CD14-positive monocyte (primary cell): ENCODE results near the gene CTNNA3. TPM values are rescaled to one million over a fixed set of nuclear protein-coding genes. Genes with fewer than 3 reads are reported as not detected.

ENCODE experiments used
- DNase-seq, 3 donors: peaks; one replicate each; pipeline ENCODE4 v3.0.0-alpha.2; 2011 to 2022
- H2AFZ ChIP-seq: 2 replicates; pipeline ENCODE4 v1.6.0; 2012; ENCODE audit warnings: mild to moderate bottlenecking, low read depth, low read length, inconsistent platforms; ENCODE audit not compliant: insufficient read depth, poor library complexity, severe bottlenecking
- H3K27ac ChIP-seq, 2 donors: 1 replicate in 1 of 2; 2 replicates in 1 of 2; pipeline ENCODE4 v1.5.1; 2012 to 2013; ENCODE audit warnings: low read length in 2 of 2, control low read depth in 1 of 2, inconsistent platforms in 1 of 2, low read depth in 1 of 2, mild to moderate bottlenecking in 1 of 2
- H3K27me3 ChIP-seq, 2 donors: one replicate each; pipeline versions ENCODE4 v1.6.0 to v1.6.1; 2011 to 2013; ENCODE audit warnings: low read length in 2 of 2; ENCODE audit not compliant: control insufficient read depth in 2 of 2, insufficient read depth in 2 of 2
- H3K36me3 ChIP-seq, 2 donors: replicated peaks in 1 of 2; 1 replicate in 1 of 2; 2 replicates in 1 of 2; pipeline versions ENCODE4 v1.5.1 to v1.6.1; 2012 to 2013; ENCODE audit warnings: low read length in 2 of 2, control low read depth in 1 of 2, inconsistent platforms in 1 of 2, mild to moderate bottlenecking in 1 of 2; ENCODE audit not compliant: insufficient read depth in 2 of 2, control insufficient read depth in 1 of 2
- H3K4me1 ChIP-seq, 2 donors: 1 replicate in 1 of 2; 2 replicates in 1 of 2; pipeline versions ENCODE4 v1.5.1 to v1.6.1; 2012 to 2013; ENCODE audit warnings: low read length in 2 of 2, control low read depth in 1 of 2, inconsistent platforms in 1 of 2, mild to moderate bottlenecking in 1 of 2, moderate library complexity in 1 of 2; ENCODE audit not compliant: insufficient read depth in 2 of 2, control insufficient read depth in 1 of 2
- H3K4me2 ChIP-seq: replicated peaks from 2 replicates; pipeline ENCODE3; 2012; ENCODE audit warnings: low read length, moderate library complexity, mild to moderate bottlenecking; ENCODE audit not compliant: poor library complexity, severe bottlenecking; ENCODE audit errors: extremely low read depth
- H3K4me3 ChIP-seq, 3 experiments: fragments of 200-600 bp in 1 of 3; sonication (generic) in 1 of 3; replicated peaks in 1 of 3; 1 replicate in 2 of 3; 2 replicates in 1 of 3; pipeline ENCODE4 v1.5.1; 2011 to 2013; ENCODE audit warnings: low read length in 3 of 3, mild to moderate bottlenecking in 3 of 3, control low read depth in 2 of 3, low read depth in 2 of 3, inconsistent platforms in 1 of 3, moderate library complexity in 1 of 3
- H3K79me2 ChIP-seq: 2 replicates; pipeline ENCODE4 v1.6.0; 2012; ENCODE audit warnings: mild to moderate bottlenecking, control low read depth, inconsistent platforms, low read length, moderate library complexity; ENCODE audit not compliant: insufficient read depth
- H3K9ac ChIP-seq: 2 replicates; pipeline ENCODE4 v1.6.0; 2017; ENCODE audit warnings: low read length, mild to moderate bottlenecking; ENCODE audit not compliant: insufficient read depth, poor library complexity, severe bottlenecking
- H3K9me3 ChIP-seq, 2 donors: replicated peaks in 1 of 2; 1 replicate in 1 of 2; 2 replicates in 1 of 2; pipeline versions ENCODE4 v1.5.1 to v1.6.1; 2012 to 2013; ENCODE audit warnings: low read length in 2 of 2, control low read depth in 1 of 2; ENCODE audit not compliant: control insufficient read depth in 1 of 2, insufficient read depth in 1 of 2
- H4K20me1 ChIP-seq: 2 replicates; pipeline ENCODE4 v1.6.0; 2012; ENCODE audit warnings: mild to moderate bottlenecking, low read length, control low read depth, moderate library complexity; ENCODE audit not compliant: insufficient read depth
- H3K27ac Mint-ChIP-seq, 7 donors: one replicate each; pipeline ENCODE4 v1.8.0; 2020; ENCODE audit warnings: mild to moderate bottlenecking in 7 of 7, mixed read lengths in 7 of 7, moderate library complexity in 6 of 7, inconsistent platforms in 2 of 7
- H3K27me3 Mint-ChIP-seq, 3 donors: one replicate each; pipeline ENCODE4 v1.8.0; 2021 to 2022; ENCODE audit warnings: low read depth in 3 of 3, mild to moderate bottlenecking in 3 of 3, mixed read lengths in 3 of 3, moderate library complexity in 3 of 3, inconsistent platforms in 1 of 3
- H3K36me3 Mint-ChIP-seq, 2 donors: one replicate each; pipeline ENCODE4 v1.8.0; 2020; ENCODE audit warnings: mixed read lengths in 2 of 2, inconsistent platforms in 1 of 2, mild to moderate bottlenecking in 1 of 2
- H3K4me1 Mint-ChIP-seq: one replicate; pipeline ENCODE4 v1.8.0; 2020; ENCODE audit warnings: mild to moderate bottlenecking, mixed read lengths
- H3K4me3 Mint-ChIP-seq, 2 donors: one replicate each; pipeline ENCODE4 v1.8.0; 2020; ENCODE audit warnings: mild to moderate bottlenecking in 2 of 2, mixed read lengths in 2 of 2, moderate library complexity in 1 of 2
- H3K9me3 Mint-ChIP-seq, 7 donors: one replicate each; pipeline ENCODE4 v1.8.0; 2020 to 2022; ENCODE audit warnings: mixed read lengths in 7 of 7, mild to moderate bottlenecking in 6 of 7, moderate library complexity in 6 of 7, inconsistent platforms in 2 of 7
- CTCF ChIP-seq: fragments of 200-600 bp; IDR thresholded peaks from one replicate; pipeline ENCODE4 v1.8.0; 2022; ENCODE audit warnings: antibody characterized with exemption, mild to moderate bottlenecking
- WGBS: methylation state at CpG from one replicate; pipeline ENCODE4 v1.1.5; 2013; ENCODE audit warnings: missing lambda C conversion rate; ENCODE audit not compliant: insufficient coverage; 5-methylcytosine and 5-hydroxymethylcytosine counted together
- intact Hi-C, 2 donors: fragments of 100-400 bp; cut with micrococcal nuclease; formaldehyde crosslinking; loops; one replicate each; pipeline versions ENCODE4 v1.15.0 to v1.15.1; 2023
- polyA plus RNA-seq, 3 donors: library from polyadenylated mRNA; depleted of rRNA in 1 of 3; unstranded in 2 of 3; stranded (reverse) in 1 of 3; fragments of 300-500 nt in 2 of 3; fragments of >200 nt in 1 of 3; fragmentation: Illumina TruSeq in 2 of 3; gene quantifications; 1 replicate in 2 of 3; 2 replicates in 1 of 3; pipeline ENCODE4 v1.2.3, GENCODE V29; 2012 to 2021

CTNNA3 gene
- polyA plus RNA-seq, 3 donors = not detected

DNA sequence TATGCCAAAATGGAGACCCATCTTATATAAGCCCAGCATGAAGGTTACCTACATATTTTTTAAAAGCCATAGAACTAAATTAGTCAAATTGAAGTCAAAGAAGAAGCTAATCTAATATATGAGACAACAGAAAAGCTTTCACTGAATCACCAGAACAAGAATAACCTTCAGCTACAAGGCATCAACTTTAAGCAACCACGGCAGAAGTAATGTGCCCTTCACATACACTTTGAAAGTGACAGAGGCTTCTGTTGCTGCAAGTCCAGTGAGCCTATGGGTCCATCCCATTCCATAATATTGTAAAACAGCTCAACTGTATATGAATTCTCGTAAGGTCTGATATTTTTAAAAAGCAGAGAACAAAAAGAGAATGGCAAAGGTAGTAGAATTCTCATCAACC lies 36.5 kb downstream of the CTNNA3 start:
- Mint-ChIP-seq H3K36me3 (no peaks in the 10 kb centered on the region), H3K27me3 (peaks cover 0 to 6% (median 3%) of the 10 kb centered on the region in 3 donors), H3K27ac (no peak overlapping the region), H3K4me3 (no peak overlapping the region), H3K4me1 (no peaks in the 10 kb centered on the region), H3K9me3 (peaks cover 0 to 1% (median 0%) of the 10 kb centered on the region in 7 donors)
- H3K36me3 ChIP-seq = no peaks in the 10 kb centered on the region
- no CpG with 5 or more reads among the region's 2 CpGs for WGBS
- H3K27ac ChIP-seq = no peak overlapping the region
- no peak overlapping the region for H3K4me2 ChIP-seq
- no peaks in the 10 kb centered on the region for H4K20me1 ChIP-seq
- no peak overlapping the region for H3K4me3 ChIP-seq
- H3K9me3 ChIP-seq = no peaks in the 10 kb centered on the region
- H3K79me2 ChIP-seq = no peaks in the 10 kb centered on the region
- no peak overlapping the region for H2AFZ ChIP-seq
- no peak overlapping the region for H3K9ac ChIP-seq
- H3K27me3 ChIP-seq = no peaks in the 10 kb centered on the region
- no peaks in the 10 kb centered on the region for H3K4me1 ChIP-seq
- TF ChIP-seq CTCF = no peak
- no peak for DNase-seq
- intact Hi-C loops = no loop called here

- no peak for TF ChIP-seq CTCF
- no peaks in the 10 kb centered on the region for H3K27me3 ChIP-seq
- H3K36me3 ChIP-seq = no peaks in the 10 kb centered on the region
- no peaks in the 10 kb centered on the region for H3K4me1 ChIP-seq
- peaks cover 0 to 6% (median 0%) of the 10 kb centered on the region in 7 donors for H3K9me3 Mint-ChIP-seq
- WGBS = 80% methylated on average over 2 of the region's 4 CpGs
- H3K36me3 Mint-ChIP-seq = no peaks in the 10 kb centered on the region
- no peaks in the 10 kb centered on the region for H4K20me1 ChIP-seq
- DNase-seq = no peak
- no peak overlapping the region for H3K9ac ChIP-seq
- intact Hi-C loops = no loop called here
- no peak overlapping the region for H3K4me3 ChIP-seq
- peaks cover 0 to 9% (median 2%) of the 10 kb centered on the region in 3 donors for H3K27me3 Mint-ChIP-seq
- no peaks in the 10 kb centered on the region for H3K4me1 Mint-ChIP-seq
- H3K4me2 ChIP-seq = no peak overlapping the region
- no peak overlapping the region for H3K27ac Mint-ChIP-seq
- H2AFZ ChIP-seq = no peak overlapping the region
- no peak overlapping the region for H3K27ac ChIP-seq
- no peaks in the 10 kb centered on the region for H3K79me2 ChIP-seq
- no peak overlapping the region for H3K4me3 Mint-ChIP-seq
- H3K9me3 ChIP-seq = no peaks in the 10 kb centered on the region
Measured at GRCh38 chr10:67657775-67658174, 38.2 kb downstream of the CTNNA3 start.
